DMS53 treated with DMSO at 0.1 percent for 48 hours (cell line): ENCODE data around the gene FIBP.
"Not testable (repeated sequence)": the region's sequence is repeated elsewhere in the genome, so short reads cannot be mapped to it uniquely, and the experiment has no call there.

Experiments used
- DNase-seq: peaks from one replicate; lab custom pipeline; 2025; ENCODE audit not compliant: unreplicated experiment; lab: John Stamatoyannopoulos, UW

The FIBP gene

GRCh38 chr11:65915101-65915820, 27.0 kb upstream of the FIBP start:
- DNase-seq: no peak

- DNase-seq: no peak
These were observed 24.6 kb upstream of the FIBP start for GRCh38 chr11:65912845-65913244.

- no peak for DNase-seq
These were observed 23.7 kb upstream of the FIBP start for GRCh38 chr11:65911682-65912568.

- DNase-seq: no peak
These were observed 19.6 kb upstream of the FIBP start for GRCh38 chr11:65907878-65908277.

- no peak for DNase-seq
These were observed 18.3 kb upstream of the FIBP start for GRCh38 chr11:65906602-65907001.

- no peak for DNase-seq
These were observed 15.4 kb upstream of the FIBP start for GRCh38 chr11:65903715-65904114.

GRCh38 chr11:65903068-65903481, 14.8 kb upstream of the FIBP start:
- DNase-seq: no peak

GRCh38 chr11:65900899-65901180, 12.6 kb upstream of the FIBP start:
- no peak for DNase-seq

- DNase-seq: peak; percentile 91
These were observed 12.0 kb upstream of the FIBP start, which contains the start of gene FOSL1 for GRCh38 chr11:65900125-65900898. Gene FOSL1, minus strand, starts transcription at chr11:65900388. Its CDS starts 49 bp downstream, at chr11:65900339.

GRCh38 chr11:65899356-65900124, 11.3 kb upstream of the FIBP start:
- peak; percentile 34 for DNase-seq

- no peak for DNase-seq
These were observed 10.5 kb upstream of the FIBP start for GRCh38 chr11:65898656-65899355.

GRCh38 chr11:65897020-65897471, 8.8 kb upstream of the FIBP start:
- DNase-seq: no peak

- no peak for DNase-seq
These were observed 8.0 kb upstream of the FIBP start for GRCh38 chr11:65896034-65896999.

GRCh38 chr11:65895482-65895981, 7.3 kb upstream of the FIBP start:
- DNase-seq: no peak

- no peak for DNase-seq
These were observed 5.8 kb upstream of the FIBP start for GRCh38 chr11:65894034-65894591.

- no peak for DNase-seq
These were observed 4.5 kb upstream of the FIBP start for GRCh38 chr11:65892661-65893317.

- DNase-seq: not testable (repeated sequence)
These were observed 3.9 kb upstream of the FIBP start for GRCh38 chr11:65892137-65892540.
